Measurements from ENCODE around the gene SH3TC1.

GRCh38 chr4:8151165-8151650 lies 47.9 kb upstream of the SH3TC1 start:
- TF ChIP-seq CTCF (IDR thresholded peaks at IDR 0.05; ENCODE audit: low read depth, low read length) (no peak), MAX (IDR thresholded peaks at IDR 0.05; ENCODE audit: low read depth, low read length) (no peak), POLR2A (IDR thresholded peaks at IDR 0.05; ENCODE audit: extremely low read depth, insufficient read length) (no peak), MYC (IDR thresholded peaks at IDR 0.05; ENCODE audit: low read depth, low read length) (no peak)
